HG03432 (cell line): ENCODE data around the gene BLM.

Source experiments
- ATAC-seq: cut with Tn5 transposase; IDR thresholded peaks from one replicate; pipeline ENCODE4 v1.9.1; 2021; ENCODE audit warnings: mild to moderate bottlenecking, moderate library complexity; ENCODE audit not compliant: unreplicated experiment

Gene BLM

GRCh38 chr15:90691369-90691768 lies 25.8 kb upstream of the BLM start:
- no peak for ATAC-seq

GRCh38 chr15:90691982-90692773 lies 25.0 kb upstream of the BLM start:
- ATAC-seq: peak; percentile 81

- no peak for ATAC-seq
Measured at GRCh38 chr15:90694987-90695386, 22.2 kb upstream of the BLM start.

GRCh38 chr15:90697175-90697574 lies 20.0 kb upstream of the BLM start:
- no peak for ATAC-seq

- ATAC-seq: no peak
Measured at GRCh38 chr15:90698629-90699028, 18.5 kb upstream of the BLM start.

GRCh38 chr15:90701048-90701447 lies 16.1 kb upstream of the BLM start:
- ATAC-seq: no peak

- ATAC-seq: no peak
Measured at GRCh38 chr15:90701880-90702630, 15.1 kb upstream of the BLM start.

GRCh38 chr15:90703455-90703854 lies 13.7 kb upstream of the BLM start:
- no peak for ATAC-seq

- no peak for ATAC-seq
Measured at GRCh38 chr15:90705212-90705611, 11.9 kb upstream of the BLM start.

GRCh38 chr15:90706394-90707327 lies 10.5 kb upstream of the BLM start:
- ATAC-seq: no peak

- ATAC-seq: no peak
Measured at GRCh38 chr15:90707489-90707888, 9.7 kb upstream of the BLM start.

GRCh38 chr15:90708516-90708915 lies 8.6 kb upstream of the BLM start:
- no peak for ATAC-seq

- no peak for ATAC-seq
Measured at GRCh38 chr15:90709278-90709677, 7.9 kb upstream of the BLM start.

GRCh38 chr15:90710436-90711027 lies 6.6 kb upstream of the BLM start:
- no peak for ATAC-seq

GRCh38 chr15:90711418-90711824 lies 5.7 kb upstream of the BLM start:
- ATAC-seq: no peak

GRCh38 chr15:90711842-90712241 lies 5.3 kb upstream of the BLM start:
- no peak for ATAC-seq

GRCh38 chr15:90713081-90713480 lies 4.1 kb upstream of the BLM start:
- ATAC-seq: no peak

- no peak for ATAC-seq
Measured at GRCh38 chr15:90716317-90716975, 700 bp upstream of the BLM start.

- no peak for ATAC-seq
Measured at GRCh38 chr15:90718232-90718631, 1.1 kb downstream of the BLM start.

GRCh38 chr15:90720131-90720530 lies 3.0 kb downstream of the BLM start:
- no peak for ATAC-seq
